ENCODE results near the gene GPR26. TPM values are rescaled to one million over a fixed set of nuclear protein-coding genes. Genes with fewer than 3 reads are reported as not detected.

GPR26 gene
- total and polyA plus RNA-seq, 2 of the 4 experiments (the other 2 are of a cell fraction): not detected

DNA sequence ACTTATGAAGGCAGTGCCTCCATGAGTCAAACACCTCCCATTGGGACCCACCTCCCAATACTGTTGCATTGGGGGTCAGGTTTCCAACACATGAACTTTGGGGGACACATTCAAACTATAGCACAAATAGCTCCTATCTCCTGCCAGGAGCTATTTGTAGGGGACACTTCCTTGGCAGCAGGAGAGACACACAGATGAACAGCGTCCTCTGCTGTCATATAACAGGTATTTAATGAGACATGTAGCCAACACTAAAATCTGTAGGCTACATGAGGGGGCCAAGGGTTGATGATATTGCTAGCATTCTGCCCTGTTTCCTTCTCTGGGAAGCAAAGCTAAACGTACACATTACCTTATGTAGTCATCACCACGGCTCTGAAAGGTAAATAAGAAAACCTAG lies 2.6 kb upstream of the GPR26 start:
- H3K56ac ChIP-seq (ENCODE audit: extremely low read depth, insufficient read depth, low read length): no peak overlapping the region
- H4K5ac ChIP-seq (ENCODE audit: low read depth, low read length): no peak overlapping the region
- H2AK5ac ChIP-seq (ENCODE audit: low read depth, low read length): no peak overlapping the region
- no peak overlapping the region for H2AK9ac ChIP-seq (replicated peaks; ENCODE audit: low read depth, low read length, poor library complexity)
- H3K9ac ChIP-seq (ENCODE audit: low read depth, low read length): no peak overlapping the region
- ChIA-PET POLR2A (ENCODE audit: unreplicated experiment) (no interaction called here), CTCF (no interaction called here)
- intact Hi-C loops (cut with micrococcal nuclease): no loop called here
- DNase-seq (no peak), ATAC-seq (ENCODE audit: low read depth) (no peak)
- no peak overlapping the region for H2BK120ac ChIP-seq (ENCODE audit: low read depth, low read length)
- no peaks in the 10 kb centered on the region for H3K4me1 ChIP-seq (ENCODE audit: control insufficient read depth, insufficient read depth, low read length)
- dilution Hi-C loops (cut with HindIII; ENCODE audit: low sequenced_read_pairs, unreplicated experiment): no loop called here
- H4K20me1 ChIP-seq (ENCODE audit: insufficient read depth, low read length): no peaks in the 10 kb centered on the region
- H3K4me2 ChIP-seq (ENCODE audit: low read depth, low read length): no peak overlapping the region
- H3K9me3 ChIP-seq (ENCODE audit: control insufficient read depth, insufficient read depth, low read length): peaks cover 39% of the 10 kb centered on the region
- H3K4ac ChIP-seq (ENCODE audit: low read depth, low read length): no peak overlapping the region
- H2AFZ ChIP-seq (replicated peaks; ENCODE audit: low read length, poor library complexity): no peak overlapping the region
- H3K9me1 ChIP-seq (ENCODE audit: insufficient read depth, low read length): no peaks in the 10 kb centered on the region
- H4K8ac ChIP-seq (ENCODE audit: low read depth in 2 of 2, low read length in 2 of 2): no peak overlapping the region
- H3K27ac ChIP-seq (ENCODE audit: insufficient read depth, low read length): no peak overlapping the region
- no peak overlapping the region for H3K14ac ChIP-seq (replicated peaks; ENCODE audit: low read depth, low read length)
- H3K23ac ChIP-seq (ENCODE audit: low read depth, low read length): no peak overlapping the region
- no peak overlapping the region for H3K4me3 ChIP-seq (ENCODE audit: insufficient read depth, low read depth, low read length)
- H4K91ac ChIP-seq (ENCODE audit: insufficient read depth, low read depth, low read length): no peak overlapping the region
- no peak overlapping the region for H2BK20ac ChIP-seq (ENCODE audit: low read depth, low read length)
- in situ Hi-C loops (cut with MboI; ENCODE audit: low sequenced_read_pairs): no loop called here
- H3K18ac ChIP-seq (ENCODE audit: low read depth, low read length): no peak overlapping the region
- H2BK15ac ChIP-seq (ENCODE audit: low read depth, low read length): no peak overlapping the region
- no TSS peak for BruUV-seq (replicated peaks)
- H3K36me3 ChIP-seq (ENCODE audit: control insufficient read depth, insufficient read depth, low read length): no peaks in the 10 kb centered on the region
- TF ChIP-seq, protein P1, sequence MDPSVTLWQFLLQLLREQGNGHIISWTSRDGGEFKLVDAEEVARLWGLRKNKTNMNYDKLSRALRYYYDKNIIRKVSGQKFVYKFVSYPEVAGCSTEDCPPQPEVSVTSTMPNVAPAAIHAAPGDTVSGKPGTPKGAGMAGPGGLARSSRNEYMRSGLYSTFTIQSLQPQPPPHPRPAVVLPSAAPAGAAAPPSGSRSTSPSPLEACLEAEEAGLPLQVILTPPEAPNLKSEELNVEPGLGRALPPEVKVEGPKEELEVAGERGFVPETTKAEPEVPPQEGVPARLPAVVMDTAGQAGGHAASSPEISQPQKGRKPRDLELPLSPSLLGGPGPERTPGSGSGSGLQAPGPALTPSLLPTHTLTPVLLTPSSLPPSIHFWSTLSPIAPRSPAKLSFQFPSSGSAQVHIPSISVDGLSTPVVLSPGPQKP (IDR thresholded peaks at IDR 0.05; ENCODE audit: borderline replicate concordance, low read depth, low read length): no peak
- TF ChIP-seq MXI1 (IDR thresholded peaks at IDR 0.05; ENCODE audit: borderline replicate concordance, low read depth, low read length) (no peak), RAD21 (IDR thresholded peaks at IDR 0.05; ENCODE audit: low read length) (no peak), CHD1 (IDR thresholded peaks at IDR 0.05; ENCODE audit: low read depth, low read length) (no peak), BHLHE40 (IDR thresholded peaks at IDR 0.05; ENCODE audit: low read depth, low read length) (no peak), POLR2A (IDR thresholded peaks at IDR 0.05; ENCODE audit: low read depth, low read length) (no peak), CEBPB (IDR thresholded peaks at IDR 0.05; ENCODE audit: low read depth, low read length) (no peak), FOS (IDR thresholded peaks at IDR 0.05; ENCODE audit: low read depth, low read length) (no peak), NFE2L2 (IDR thresholded peaks at IDR 0.05; ENCODE audit: low read depth, low read length) (no peak), MAZ (IDR thresholded peaks at IDR 0.05; ENCODE audit: borderline replicate concordance, low read depth, low read length) (no peak), SMC3 (IDR thresholded peaks at IDR 0.05; ENCODE audit: low read depth, low read length) (no peak), MAFK (IDR thresholded peaks at IDR 0.05; ENCODE audit: low read depth, low read length) (no peak), RCOR1 (IDR thresholded peaks at IDR 0.05; ENCODE audit: insufficient replicate concordance, low read length) (no peak), RFX5 (IDR thresholded peaks at IDR 0.05; ENCODE audit: low read depth, low read length) (no peak)
- TF ChIP-seq, protein P2, sequence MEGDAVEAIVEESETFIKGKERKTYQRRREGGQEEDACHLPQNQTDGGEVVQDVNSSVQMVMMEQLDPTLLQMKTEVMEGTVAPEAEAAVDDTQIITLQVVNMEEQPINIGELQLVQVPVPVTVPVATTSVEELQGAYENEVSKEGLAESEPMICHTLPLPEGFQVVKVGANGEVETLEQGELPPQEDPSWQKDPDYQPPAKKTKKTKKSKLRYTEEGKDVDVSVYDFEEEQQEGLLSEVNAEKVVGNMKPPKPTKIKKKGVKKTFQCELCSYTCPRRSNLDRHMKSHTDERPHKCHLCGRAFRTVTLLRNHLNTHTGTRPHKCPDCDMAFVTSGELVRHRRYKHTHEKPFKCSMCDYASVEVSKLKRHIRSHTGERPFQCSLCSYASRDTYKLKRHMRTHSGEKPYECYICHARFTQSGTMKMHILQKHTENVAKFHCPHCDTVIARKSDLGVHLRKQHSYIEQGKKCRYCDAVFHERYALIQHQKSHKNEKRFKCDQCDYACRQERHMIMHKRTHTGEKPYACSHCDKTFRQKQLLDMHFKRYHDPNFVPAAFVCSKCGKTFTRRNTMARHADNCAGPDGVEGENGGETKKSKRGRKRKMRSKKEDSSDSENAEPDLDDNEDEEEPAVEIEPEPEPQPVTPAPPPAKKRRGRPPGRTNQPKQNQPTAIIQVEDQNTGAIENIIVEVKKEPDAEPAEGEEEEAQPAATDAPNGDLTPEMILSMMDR (conservative IDR thresholded peaks at IDR 0.05; ENCODE audit: low read depth, low read length): no peak
- TF ChIP-seq, protein P3, sequence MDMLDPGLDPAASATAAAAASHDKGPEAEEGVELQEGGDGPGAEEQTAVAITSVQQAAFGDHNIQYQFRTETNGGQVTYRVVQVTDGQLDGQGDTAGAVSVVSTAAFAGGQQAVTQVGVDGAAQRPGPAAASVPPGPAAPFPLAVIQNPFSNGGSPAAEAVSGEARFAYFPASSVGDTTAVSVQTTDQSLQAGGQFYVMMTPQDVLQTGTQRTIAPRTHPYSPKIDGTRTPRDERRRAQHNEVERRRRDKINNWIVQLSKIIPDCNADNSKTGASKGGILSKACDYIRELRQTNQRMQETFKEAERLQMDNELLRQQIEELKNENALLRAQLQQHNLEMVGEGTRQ (IDR thresholded peaks at IDR 0.05; ENCODE audit: low read depth, low read length): no peak
- H3K27me3 ChIP-seq (ENCODE audit: control insufficient read depth, insufficient read depth, low read length): no peaks in the 10 kb centered on the region
- no peaks in the 10 kb centered on the region for H3K79me1 ChIP-seq (ENCODE audit: low read depth in 1 of 2, low read length in 2 of 2)
- H2BK5ac ChIP-seq (ENCODE audit: low read depth, low read length, poor library complexity, severe bottlenecking): no peak overlapping the region
- WGBS, 2 experiments (ENCODE audit: extremely low coverage in 2 of 2, insufficient read length in 1 of 2): no CpG with 5 or more reads among the region's 3 CpGs

Measured in IMR-90 (cell line).